Glomerular visceral epithelial cell (primary cell): ENCODE data around the gene DHPS.
"Not testable (repeated sequence)": the region's sequence is repeated elsewhere in the genome, so short reads cannot be mapped to it uniquely, and the experiment has no call there.

ENCODE experiments used
- DNase-seq: peaks from one replicate; pipeline ENCODE4 v3.0.0-alpha.2; 2016; ENCODE audit errors: extremely low spot score

DHPS gene

GRCh38 chr19:12681074-12681987 lies at the start of gene DHPS:
DHPS (minus strand) TSS chr19:12681880; CDS start chr19:12681766, 114 bp downstream.
- DNase-seq = peak; percentile 99

DNA sequence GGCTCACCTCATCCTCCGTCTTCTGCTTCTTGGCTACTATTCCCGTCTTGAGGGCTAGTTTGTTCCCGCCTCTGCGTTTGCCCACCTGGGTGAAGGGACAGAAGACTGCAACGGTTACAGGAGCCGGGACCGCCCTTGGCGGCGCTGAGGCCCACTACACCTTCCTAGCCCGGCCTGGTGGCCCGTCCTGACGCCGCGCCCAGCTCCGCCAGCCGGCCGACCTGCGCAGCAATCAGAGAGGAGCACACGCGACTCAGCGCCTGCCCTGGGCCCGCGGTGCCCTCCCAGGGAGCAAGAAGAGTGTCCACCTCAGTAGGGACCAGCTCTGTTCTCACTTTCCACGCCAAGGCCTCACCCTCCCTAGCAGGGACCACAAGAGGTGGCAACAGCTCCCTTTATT lies 49.7 kb upstream of the DHPS start:
- DNase-seq = no peak

DNA sequence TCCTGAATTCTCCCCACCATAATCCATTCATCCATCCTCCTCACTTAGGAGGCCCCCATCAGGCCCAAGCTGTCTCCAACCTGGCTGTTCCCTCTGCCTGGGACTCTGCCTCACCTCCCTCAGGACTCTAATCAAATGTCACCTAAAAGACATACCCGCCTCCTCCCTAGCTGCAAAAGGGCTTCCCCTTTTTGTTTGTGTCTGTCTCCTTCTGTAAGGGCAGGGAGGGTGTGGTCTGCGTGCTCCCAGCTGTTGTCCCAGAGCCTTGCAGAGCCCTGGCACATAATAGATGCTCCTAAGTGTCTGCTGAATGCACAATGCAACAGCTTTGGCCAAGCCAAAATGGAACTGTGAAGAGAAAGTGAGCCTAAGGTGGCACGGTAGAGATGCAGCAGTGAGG lies 48.4 kb upstream of the DHPS start:
- DNase-seq = no peak

DNA sequence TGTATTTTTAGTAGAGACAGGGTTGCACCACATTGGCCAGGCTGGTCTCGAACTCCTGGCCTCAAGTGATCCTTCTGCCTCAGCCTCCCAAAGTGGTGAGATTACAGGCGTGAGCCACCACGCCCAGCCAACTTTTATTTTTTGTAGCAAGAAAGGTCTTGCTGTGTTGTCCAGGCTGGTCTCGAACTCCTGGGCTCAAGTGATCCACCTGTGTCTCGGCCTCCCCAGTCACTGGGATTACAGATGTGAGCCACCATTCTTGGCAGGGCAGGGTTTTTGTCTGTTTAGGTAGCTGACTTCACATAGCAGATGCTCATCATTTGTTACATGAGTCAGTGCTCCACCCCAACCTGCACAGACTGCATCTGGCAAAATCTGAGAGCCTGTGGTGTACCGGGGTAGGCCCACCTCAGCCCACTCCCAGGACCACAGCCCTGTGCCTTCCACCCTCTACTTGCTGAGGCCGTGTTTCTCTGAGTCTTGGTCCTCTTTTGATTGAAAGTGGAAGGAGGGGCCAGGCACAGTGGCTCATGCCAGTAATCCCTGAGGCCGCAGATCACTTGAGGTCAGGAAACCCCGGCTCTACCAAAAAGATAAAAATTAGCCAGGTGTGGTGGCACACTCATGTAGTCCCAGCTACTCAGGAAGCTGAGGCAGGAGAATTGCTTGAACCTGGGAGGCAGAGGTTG lies 46.2 kb upstream of the DHPS start:
- DNase-seq = peak; percentile 33

GRCh38 chr19:12726988-12727316 lies 45.3 kb upstream of the DHPS start:
- no peak for DNase-seq

- DNase-seq = not testable (repeated sequence)
These were observed 43.9 kb upstream of the DHPS start for GRCh38 chr19:12725612-12726011.

DNA sequence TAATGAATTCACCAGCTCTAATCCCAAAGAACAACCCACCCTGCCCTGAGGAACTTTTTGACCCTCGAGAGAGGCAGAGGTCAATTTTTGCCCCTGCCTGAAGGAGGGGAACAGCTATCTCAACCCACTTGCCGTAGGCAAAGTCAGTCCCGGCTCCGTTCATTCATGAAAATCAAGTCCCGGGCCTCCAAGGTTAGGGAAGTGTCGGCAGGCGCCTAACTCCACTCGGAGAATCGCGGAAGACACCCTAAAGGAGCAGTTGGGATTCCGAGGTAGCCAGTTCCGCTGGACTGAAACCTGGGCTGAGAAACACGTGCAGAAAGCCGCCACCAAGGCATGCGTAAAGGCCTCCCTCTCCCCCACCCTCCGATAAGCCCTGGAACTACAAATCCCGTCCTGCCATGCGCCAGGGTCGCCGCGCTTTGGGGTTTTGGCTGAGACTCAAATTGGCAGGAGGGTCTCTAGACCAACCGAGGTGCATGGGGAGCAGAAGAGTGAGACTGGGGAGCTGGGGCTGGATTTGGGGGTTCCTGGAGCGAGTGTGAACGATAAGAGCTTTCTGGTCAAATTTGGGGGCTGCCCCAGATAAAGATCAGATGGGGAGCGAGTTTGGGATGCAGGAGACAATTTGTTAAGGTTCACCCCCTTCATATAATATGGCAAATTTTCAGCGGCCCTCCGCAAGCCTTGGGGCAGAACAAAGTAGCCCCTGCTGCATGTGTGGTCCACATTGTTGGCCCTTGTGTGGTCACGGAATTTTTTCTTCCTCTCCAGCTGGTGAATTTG lies 42.2 kb upstream of the DHPS start, which contains the start of gene TNPO2:
Gene TNPO2 (minus strand): TSS at position 292 of the 786 bp plus-strand sequence. CDS start 2,955 bp downstream, outside the sequence.
- DNase-seq = peak; percentile 68

DNA sequence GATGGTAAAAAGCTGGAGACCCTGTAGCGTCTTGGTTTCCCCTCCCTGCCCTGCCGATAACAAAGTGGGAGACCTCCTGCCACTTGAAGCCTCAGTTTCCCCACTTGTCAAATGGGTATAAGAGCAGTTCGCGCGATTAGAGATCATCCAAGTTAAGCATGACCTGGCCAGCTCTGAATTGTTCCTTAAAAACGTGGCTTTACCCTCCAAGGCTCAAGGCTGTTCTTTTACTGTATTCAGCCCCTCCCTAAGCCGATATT lies 41.6 kb upstream of the DHPS start:
- DNase-seq = no peak

DNA sequence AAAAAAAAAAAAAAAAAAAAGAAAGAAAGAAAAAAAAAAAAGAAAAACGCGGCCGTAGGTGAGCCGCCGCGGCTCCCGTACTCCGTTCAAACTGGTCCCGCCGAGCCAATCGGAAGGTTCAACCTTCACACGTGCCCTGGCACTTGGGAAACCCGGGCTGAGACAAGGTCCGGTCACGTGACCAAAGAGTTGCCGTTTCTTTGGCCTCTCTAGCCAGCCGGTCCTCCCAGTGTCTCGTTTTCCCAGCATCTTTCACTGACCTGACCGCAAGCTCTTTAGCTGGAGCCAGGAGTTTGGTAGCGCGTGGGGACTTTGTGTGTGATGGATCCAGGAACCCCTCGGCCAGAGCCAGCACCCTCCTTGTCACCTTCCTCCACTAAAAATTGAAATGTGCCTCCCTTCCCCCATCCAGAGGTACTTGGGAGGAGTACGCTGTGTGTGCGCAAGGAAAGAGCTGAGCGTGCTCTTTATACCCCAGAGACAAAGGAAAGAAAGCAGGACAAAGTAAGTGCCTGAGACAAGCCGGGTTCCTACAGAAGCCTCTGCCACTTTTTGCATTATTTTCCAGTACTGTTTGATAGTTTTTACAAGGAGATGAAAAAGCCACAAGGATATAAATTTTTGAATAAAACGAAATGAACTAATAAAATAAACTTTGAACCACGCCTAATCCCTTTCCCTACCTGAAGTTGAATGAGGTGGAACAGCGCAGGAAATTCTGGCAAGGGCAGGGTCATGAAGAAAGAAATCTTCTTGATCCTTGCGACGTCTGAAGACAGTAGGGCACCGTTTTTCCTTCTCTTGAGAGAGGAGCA lies 41.1 kb upstream of the DHPS start:
- DNase-seq = peak; percentile 98

- DNase-seq = peak; percentile 75
These were observed 40.2 kb upstream of the DHPS start for GRCh38 chr19:12721656-12722565.

DNA sequence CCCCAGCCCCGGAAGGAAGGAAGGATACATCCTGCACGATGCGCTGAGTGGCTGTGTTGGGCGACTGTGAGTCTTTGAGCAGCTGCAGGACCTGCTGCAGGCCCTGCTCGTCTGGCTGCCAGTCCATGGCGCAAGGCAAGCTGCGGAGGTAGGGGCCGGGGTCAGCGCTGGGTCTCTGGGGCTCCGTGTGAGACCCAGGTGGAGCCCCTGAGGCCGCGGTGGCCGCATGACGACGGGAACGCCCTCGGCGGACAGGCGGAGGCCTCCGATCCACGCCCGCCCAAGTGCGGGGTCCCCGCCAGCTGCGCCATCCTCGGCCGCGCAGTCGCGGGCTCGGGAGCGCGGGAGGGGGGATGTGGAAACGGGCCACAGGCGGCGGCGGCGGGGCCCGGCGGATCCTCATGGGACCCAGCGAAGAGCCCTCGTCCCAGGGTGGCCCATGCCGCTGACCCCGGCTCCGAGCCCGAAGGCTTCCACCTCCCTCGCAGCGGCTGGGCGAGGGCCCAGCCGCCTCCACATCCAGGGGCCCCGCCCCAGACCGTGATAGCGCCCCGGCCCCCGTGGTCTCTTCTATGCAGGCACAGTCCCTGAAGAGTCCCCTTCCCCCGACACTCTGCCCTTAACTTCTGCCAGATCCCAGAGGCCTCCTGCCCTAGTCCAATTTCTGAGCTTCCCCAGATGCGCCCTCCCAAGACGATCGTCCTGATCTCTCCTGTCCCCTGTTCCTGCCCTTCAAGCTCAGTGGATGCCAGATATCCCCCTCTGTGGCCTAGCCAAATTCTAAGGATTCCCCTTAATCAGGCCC lies 39.4 kb upstream of the DHPS start:
- DNase-seq = no peak

DNA sequence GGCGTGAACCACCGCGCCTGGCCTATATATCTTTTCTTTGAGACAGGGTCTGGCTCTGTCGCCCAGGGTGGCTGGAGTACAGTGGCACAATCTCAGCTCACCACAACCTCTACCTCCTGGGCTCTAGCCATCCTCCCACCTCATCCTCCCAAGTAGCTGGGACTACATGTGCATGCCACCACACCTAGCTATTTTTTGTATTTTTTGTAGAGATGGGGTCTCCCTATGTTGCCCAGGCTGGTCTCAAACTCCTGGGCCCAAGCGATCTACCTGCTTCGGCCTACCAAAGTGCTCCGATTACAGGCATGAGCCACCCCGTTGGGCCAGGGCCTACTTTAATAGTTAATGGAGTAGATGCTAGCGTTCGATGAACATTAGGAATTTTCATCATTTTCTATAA lies 38.6 kb upstream of the DHPS start:
- DNase-seq = no peak

- DNase-seq = no peak
These were observed 34.2 kb upstream of the DHPS start for GRCh38 chr19:12715929-12716328.

DNA sequence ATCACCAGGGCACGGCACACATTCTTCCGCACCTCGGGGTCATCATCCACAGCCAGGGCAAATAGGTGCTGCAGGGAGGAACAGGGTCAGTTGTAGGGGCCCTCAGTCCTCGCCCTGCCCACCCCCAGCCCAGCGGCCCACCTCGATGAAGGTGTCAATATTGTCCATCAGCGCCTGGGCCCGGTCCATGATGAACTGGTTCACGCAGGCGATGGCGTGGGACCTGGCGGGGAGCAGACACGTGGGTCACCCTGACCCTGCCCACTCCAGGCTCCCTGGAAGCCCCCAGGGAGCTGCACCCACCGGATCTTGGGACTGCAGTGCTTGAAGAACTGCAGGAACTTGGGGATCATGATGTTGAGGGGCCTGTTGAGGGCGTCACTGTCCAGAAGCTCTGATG lies 33.4 kb upstream of the DHPS start:
- DNase-seq = no peak

DNA sequence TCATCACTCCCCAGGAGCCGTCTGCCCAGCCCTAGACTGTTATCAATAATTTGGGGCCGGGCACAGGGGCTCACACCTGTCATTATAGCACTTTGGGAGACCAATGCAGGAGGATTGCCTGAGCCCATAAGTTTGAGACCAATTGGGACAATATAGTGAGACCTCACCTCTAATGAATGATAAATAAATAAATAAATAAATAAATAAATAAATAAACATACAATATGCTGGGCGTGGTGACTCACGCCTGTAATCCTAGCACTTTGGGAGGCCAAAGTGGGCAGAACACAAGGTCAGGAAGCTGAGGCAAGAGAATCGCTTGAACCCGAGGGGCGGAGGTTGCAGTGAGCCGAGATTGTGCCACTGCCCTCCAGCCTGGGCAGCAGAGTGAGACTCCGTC lies 31.6 kb upstream of the DHPS start:
- not testable (repeated sequence) for DNase-seq

DNA sequence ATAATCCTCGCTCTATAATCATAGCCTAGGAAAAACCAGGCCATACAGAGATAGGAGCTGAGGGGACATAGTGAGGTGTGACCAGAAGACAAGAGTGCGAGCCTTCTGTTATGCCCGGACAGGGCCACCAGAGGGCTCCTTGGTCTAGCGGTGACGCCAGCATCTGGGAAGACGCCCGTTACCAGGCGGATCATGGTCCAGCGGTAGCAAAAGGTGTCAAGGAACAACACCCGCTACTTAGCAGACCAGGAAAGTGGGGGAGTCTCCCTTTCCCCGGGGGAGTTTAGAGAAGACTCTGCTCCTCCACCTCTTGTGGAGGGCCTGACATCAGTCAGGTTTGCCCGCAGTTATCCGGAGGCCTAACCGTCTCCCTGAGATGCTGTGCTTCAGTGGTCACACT lies 30.4 kb upstream of the DHPS start:
- not testable (repeated sequence) for DNase-seq

DNA sequence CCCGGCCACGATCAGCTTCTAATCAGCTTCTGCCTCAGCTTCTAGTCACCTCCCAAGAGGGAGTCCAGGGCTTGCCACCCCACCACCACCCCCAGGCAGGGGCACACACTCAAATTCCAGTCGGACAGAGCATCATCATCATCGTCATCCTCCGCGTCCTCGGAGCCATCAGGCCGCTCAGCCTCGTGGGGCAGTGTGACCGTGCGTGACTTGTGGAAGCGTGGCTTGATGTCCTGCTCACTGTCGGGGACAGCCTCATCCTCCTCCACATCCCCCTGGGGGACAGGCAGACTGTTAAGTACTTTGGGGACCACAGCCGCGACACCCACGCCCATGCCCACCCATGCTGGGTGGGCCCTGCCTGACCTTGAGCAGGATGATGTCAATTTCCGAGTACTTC lies 29.5 kb upstream of the DHPS start:
- DNase-seq = no peak

DNA sequence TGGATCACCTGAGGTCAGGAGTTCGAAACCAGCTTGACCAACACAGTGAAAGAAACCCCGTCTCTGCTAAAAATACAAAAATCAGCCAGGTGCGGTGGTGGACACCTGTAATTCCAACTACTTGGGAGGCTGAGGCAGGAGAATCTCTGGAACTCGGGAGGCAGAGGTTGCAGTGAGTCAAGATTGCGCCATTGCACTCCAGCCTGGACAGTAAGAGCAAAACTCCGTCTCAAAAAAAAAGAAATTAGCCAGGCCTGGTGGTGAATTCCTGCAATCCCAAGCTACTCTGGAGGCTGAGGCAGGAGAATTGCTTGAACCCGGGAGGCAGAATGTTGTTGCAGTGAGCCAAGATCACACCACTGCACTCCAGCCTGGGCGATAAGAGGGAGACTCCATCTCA lies 27.0 kb upstream of the DHPS start:
- no peak for DNase-seq

- DNase-seq = no peak
These were observed 24.6 kb upstream of the DHPS start for GRCh38 chr19:12706332-12706718.
